GM19395 (cell line): Measurements from ENCODE around the gene GAL3ST1.

Experiments
- ATAC-seq: cut with Tn5 transposase; IDR thresholded peaks from one replicate; pipeline ENCODE4 v1.9.1; 2021; ENCODE audit warnings: mild to moderate bottlenecking, moderate library complexity; ENCODE audit not compliant: unreplicated experiment

GAL3ST1 gene

GRCh38 chr22:30537083-30537731 is 37.3 kb downstream of the GAL3ST1 start:
- no peak for ATAC-seq

DNA sequence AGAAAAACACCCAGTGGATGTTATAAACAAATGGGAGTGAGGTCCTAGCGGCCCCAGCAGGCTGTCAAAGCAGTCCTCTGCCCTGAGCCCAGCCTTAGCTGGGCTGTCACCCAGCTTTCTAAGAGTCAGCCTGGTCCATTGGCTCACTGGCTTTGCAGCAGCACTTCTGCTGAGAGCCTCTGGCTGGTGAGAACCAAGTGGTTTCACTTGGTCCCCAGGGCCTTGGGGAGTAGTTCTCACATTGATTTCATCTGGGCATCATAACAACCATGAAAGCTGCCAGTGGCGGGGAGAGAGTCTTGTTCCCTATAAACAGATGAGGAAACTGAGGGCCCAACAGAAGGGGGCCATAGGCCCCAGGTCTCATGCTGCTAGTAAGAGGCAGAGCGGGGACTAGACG is 39.3 kb downstream of the GAL3ST1 start:
- no peak for ATAC-seq

- ATAC-seq, result no peak
These were observed 42.5 kb downstream of the GAL3ST1 start for GRCh38 chr22:30531651-30532608.

GRCh38 chr22:30526656-30527055 is 47.8 kb downstream of the GAL3ST1 start:
- ATAC-seq, result no peak

DNA sequence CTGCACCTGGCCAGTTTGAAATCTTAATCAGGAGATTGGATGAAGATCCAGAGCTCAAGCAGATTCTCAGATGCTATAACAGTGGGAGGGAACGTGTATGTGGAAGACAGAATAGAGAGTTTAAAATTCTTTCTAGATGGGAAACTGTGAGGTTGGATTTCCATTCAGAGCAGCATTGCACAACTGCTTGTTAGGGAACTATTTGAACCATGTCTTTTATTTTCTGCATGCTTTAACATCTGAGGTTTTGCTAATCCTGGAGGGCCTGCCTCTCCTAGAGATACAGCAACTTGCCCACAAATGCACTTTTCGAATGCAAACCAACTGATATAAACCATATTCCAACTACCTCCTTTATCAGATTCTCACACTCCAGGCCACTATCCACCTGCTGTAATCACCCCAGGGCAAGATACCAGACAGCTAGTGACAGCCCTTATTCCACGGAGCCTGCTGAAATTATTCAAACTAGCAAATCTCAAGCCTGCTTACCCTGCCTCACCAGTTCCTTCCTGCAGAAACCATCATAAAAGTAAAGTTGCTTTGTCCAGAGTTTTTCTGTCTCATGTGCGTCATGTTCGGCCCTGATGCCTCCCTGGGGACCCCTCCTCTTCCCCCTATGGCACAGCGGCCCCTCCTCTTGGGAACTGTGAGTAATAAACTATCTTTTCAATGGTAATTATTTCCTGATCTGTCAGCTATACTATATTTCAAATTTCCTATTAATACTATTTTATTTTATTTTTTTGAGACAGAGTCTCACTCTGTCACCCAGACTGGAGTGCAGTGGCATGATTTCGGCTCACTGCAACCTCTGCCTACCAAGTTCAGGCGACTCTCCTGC is 50.6 kb downstream of the GAL3ST1 start:
- ATAC-seq, result no peak

DNA sequence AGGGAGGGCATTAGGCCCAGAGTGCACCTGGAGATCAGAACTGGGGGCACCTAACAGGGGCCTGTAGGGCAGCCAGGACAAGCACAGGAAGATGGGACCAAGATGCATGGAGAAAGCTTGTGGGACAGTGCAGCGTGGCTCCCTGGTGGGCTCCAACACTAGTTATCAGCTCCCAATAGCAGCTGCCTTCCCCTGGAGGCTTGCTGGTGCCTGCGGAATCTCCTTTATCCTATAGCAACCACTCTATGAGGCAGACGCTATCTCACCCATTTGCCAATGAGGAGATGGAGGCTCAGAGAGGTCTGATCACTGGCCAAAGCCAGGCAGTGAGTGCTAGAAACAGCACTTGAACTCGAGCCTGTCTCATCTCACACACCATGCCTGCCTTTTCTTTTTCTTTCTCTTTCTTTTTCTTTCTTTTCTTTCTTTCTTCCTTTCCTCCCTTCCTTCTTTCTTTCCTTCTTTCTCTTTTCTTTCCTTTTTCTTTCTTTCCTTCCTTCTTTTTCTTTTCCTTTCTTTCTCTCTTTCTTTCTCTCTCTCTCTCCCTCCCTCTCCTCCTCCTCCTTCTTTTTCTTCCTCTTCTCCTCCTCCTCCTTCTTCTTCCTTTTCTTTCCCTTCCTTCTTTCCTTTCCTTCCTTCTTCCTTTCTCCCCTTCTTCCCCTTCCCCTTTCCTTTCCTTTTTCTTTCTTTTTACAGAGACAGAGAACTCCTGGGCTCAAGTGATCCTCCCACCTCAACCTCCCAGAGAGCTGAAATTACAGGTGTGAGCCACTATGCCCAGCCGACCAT is 52.9 kb downstream of the GAL3ST1 start:
- ATAC-seq, result no peak

- no peak for ATAC-seq
These were observed 54.5 kb downstream of the GAL3ST1 start for GRCh38 chr22:30519842-30520425.

DNA sequence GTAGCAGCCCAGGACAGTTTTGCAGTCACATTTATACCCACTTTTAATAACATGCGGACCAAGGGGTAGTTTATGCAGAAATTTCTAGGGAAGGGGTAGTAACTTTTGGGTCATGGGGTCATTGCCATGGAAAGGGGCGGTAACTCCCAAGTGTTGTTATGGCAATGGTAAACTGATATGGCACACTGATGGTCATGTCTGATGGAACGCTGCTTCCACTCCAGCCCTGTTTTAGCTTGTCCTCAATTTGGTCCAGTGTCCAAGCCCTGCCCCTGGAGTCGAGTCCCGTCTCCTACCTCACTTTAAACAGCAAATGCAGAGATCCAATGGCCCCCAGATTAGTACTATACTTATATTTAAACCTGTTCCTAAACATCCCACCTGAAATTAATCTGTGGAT is 57.7 kb downstream of the GAL3ST1 start:
- ATAC-seq, result no peak

- no peak for ATAC-seq
These were observed 58.2 kb downstream of the GAL3ST1 start for GRCh38 chr22:30516273-30516672.

- ATAC-seq, result no peak
These were observed 60.2 kb downstream of the GAL3ST1 start for GRCh38 chr22:30514252-30514651.

GRCh38 chr22:30513462-30513861 is 61.0 kb downstream of the GAL3ST1 start:
- no peak for ATAC-seq

GRCh38 chr22:30511911-30512310 is 62.6 kb downstream of the GAL3ST1 start:
- no peak for ATAC-seq

DNA sequence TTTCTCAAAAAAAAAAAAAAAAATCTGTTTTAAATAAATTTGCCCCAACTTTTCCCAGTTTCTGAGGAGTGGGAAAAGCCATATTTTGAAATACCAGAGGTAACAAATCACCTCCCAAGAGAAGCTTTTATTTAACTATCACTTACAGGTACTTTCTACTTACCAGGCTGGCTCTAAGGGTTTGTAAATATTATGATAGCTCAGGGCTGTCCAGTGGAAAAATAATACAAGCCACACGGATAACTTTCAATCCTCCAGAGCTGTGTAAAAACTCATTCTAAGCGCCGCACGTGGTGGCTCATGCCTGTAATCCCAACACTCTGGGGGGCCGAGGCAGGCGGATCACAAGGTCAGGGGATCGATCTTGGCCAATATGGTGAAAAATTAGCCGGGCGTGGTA is 63.4 kb downstream of the GAL3ST1 start:
- no peak for ATAC-seq

- ATAC-seq, result no peak
These were observed 66.2 kb downstream of the GAL3ST1 start for GRCh38 chr22:30508216-30508615.

- no peak for ATAC-seq
These were observed 66.8 kb downstream of the GAL3ST1 start for GRCh38 chr22:30507670-30508069.

GRCh38 chr22:30506507-30506968 is 67.9 kb downstream of the GAL3ST1 start:
- no peak for ATAC-seq
